HG03520 (cell line): ENCODE results near the gene IL13RA1.
"Not testable (repeated sequence)": the region's sequence is repeated elsewhere in the genome, so short reads cannot be mapped to it uniquely, and the experiment has no call there.

Experiments used
- ATAC-seq: cut with Tn5 transposase; IDR thresholded peaks from one replicate; pipeline ENCODE4 v1.9.1; 2021; ENCODE audit warnings: mild to moderate bottlenecking, moderate library complexity; ENCODE audit not compliant: unreplicated experiment

Gene IL13RA1

GRCh38 chrX:118772051-118772450 is 44.6 kb downstream of the IL13RA1 start:
- ATAC-seq, result no peak

- ATAC-seq, result no peak
Measured at GRCh38 chrX:118773782-118774181, 46.4 kb downstream of the IL13RA1 start.

GRCh38 chrX:118779581-118779980 is 52.2 kb downstream of the IL13RA1 start:
- no peak for ATAC-seq

GRCh38 chrX:118780509-118780908 is 53.1 kb downstream of the IL13RA1 start:
- no peak for ATAC-seq

DNA sequence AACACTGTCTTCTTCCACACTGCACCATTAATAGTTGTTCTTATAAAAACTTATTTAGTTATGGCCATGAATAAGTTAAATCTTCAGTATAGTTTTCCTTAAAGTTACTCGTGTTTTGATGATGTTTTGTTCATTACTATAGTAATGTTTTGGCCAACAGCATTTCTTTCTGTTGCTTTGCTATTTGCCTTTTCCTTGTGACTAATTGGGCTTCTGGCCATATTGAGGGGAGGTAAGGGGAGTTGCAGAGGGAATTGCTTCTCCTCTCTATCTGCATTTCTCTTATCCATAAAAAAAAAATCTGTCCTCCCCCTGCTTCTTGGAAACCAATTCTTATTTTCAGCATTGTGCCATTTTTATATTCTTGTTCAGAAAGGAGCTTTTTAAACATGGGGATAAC is 53.5 kb downstream of the IL13RA1 start:
- no peak for ATAC-seq

DNA sequence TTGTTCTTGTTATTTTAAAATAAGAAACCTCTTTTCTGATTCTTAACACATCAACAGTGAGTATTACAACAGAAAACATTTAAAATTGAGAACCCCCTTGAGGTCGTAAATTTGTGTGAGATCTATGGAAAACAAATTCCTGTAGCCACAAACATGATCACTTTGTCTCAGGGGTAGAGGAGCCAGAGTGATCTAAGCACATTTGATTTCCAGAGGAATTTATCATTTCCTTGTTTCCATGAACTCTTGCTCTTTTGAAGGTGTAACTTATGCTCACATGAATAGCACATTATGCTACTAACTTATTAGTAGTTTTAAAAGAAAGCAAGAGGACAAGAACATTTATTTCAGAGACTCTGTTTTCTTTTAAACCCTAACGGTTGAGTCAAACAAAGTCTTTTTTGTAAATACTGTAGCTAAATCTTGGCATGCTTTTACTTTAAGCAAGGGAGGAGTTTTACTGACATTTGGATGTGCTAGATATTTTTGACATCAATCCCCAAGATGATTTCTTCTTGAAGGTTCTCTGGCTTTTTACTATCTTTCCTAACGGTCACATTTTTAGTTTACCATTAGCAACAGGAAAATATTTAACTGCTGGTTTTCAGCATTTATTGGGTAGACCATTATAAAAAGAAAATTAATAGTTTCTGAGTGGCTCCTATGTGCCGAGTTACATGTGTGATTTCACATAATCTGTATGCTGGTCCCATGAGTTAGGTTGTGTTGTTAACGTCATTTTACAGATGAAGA is 68.3 kb downstream of the IL13RA1 start:
- ATAC-seq, result no peak

GRCh38 chrX:118802857-118803256 is 75.5 kb downstream of the IL13RA1 start:
- no peak for ATAC-seq

DNA sequence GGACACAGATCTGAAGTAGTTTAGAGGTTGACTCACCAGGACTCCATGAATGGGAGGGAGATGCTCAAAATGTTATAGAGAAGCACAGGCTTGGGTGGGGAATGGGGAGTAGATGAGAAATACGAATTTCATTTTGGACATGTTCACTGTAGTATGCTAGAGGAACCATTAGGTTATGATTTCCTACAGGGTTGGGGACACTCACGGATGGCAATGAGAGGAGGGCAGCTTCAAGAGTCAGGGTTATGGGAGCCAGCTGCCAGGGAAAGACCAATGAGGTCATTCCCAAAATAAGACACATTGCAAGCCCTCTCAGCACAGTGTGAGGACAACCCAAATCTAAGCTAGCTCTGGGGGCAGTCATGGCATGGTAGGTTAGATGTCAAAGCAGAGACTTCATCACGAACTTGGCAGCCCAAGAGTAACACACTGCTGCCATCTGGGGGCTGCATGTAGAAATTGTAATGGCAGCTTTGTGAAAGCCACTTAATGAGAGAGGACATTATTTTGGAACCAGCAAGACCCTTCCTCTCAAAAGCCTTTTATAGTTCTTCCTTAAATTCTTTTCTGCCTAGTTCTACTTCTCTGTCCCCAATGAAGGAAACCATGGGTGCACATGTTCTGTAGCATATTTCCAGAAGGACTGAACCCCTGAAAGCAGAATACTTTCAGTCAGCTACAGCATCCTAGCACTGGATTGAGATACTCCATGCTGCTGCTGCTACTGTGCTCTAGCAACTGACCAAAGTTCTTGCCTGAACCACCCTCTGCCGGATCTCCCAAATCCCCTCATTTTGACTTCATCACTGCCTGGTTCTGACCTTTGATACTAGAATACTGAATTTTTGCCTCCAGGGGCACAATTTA is 80.0 kb downstream of the IL13RA1 start:
- no peak for ATAC-seq

GRCh38 chrX:118817257-118817656 is 89.9 kb downstream of the IL13RA1 start:
- ATAC-seq, result not testable (repeated sequence)

- no peak for ATAC-seq
Measured at GRCh38 chrX:118823263-118824172, 96.1 kb downstream of the IL13RA1 start, which contains the start of gene ZCCHC12. TSS of gene ZCCHC12 (plus strand) at chrX:118823824. CDS start at chrX:118825245, 1,421 bp downstream.

DNA sequence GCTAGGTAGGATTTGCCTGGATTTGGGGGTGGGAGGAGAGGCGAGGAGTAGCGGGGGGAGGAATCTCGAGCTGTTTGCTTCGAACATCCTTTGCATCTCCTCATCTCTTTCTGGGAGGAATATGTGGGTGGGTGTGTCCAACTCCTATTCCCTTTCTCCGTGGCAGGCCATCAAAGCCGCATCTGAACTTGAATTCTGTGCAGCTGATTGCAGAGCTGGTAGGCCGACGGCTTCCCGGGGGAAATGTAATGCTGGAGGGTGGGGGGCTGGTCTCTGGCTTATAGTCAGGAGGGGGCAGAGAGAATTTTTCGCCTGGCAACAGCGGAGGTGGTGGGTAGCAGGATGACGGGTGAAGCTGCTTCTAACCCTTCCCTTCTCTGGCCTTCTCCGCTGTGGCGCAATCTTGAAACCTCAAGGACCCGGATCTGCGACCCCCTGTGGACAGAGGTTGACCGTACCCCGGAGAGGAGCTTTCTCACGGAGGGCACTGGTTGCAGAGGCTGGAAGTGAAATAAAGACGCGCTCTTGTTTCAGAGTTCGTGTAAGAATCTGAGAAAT is 96.8 kb downstream of the IL13RA1 start:
- ATAC-seq, result no peak

GRCh38 chrX:118825227-118825626 is 97.8 kb downstream of the IL13RA1 start:
- ATAC-seq, result no peak

- peak; percentile 86 for ATAC-seq
Measured at GRCh38 chrX:118839334-118839958, 112.0 kb downstream of the IL13RA1 start.
